ENCODE data around the gene ZNF416.

ZNF416 gene

GRCh38 chr19:57559008-57559403 lies 19.7 kb downstream of the ZNF416 start:
- DNase-seq (ENCODE audit: low spot score) = no peak

- DNase-seq (ENCODE audit: low spot score) = no peak
These were observed 20.2 kb downstream of the ZNF416 start for GRCh38 chr19:57558525-57558924.

GRCh38 chr19:57557659-57558058 lies 21.1 kb downstream of the ZNF416 start:
- DNase-seq (ENCODE audit: low spot score) = no peak

GRCh38 chr19:57552432-57552831 lies 26.3 kb downstream of the ZNF416 start:
- DNase-seq (ENCODE audit: low spot score) = no peak

- DNase-seq (ENCODE audit: low spot score) = no peak
These were observed 32.2 kb downstream of the ZNF416 start for GRCh38 chr19:57546513-57546912.

GRCh38 chr19:57537953-57538547 lies 40.7 kb downstream of the ZNF416 start:
- no peak for DNase-seq (ENCODE audit: low spot score)

GRCh38 chr19:57527136-57527881 lies 51.4 kb downstream of the ZNF416 start, which contains the start of gene ZNF549:
Gene ZNF549 (plus strand): TSS chr19:57527356. CDS start chr19:57527574, 218 bp downstream.
- peak; percentile 89 for DNase-seq (ENCODE audit: low spot score)

Measured in Ammon's horn (tissue), 1 donor.